Stimulated activated naive CD4-positive, alpha-beta T cell (primary cell): ENCODE results near the gene ADGRF5.

Experiments used
- DNase-seq, 6 experiments: peaks; one replicate each; lab custom pipeline; 2025; lab: John Stamatoyannopoulos, UW

The ADGRF5 gene

GRCh38 chr6:46819561-46819960, 102.2 kb downstream of the ADGRF5 start:
- no peak for DNase-seq

GRCh38 chr6:46816626-46817025, 105.1 kb downstream of the ADGRF5 start:
- DNase-seq = no peak

- no peak for DNase-seq
Observed at GRCh38 chr6:46815130-46815529, 106.6 kb downstream of the ADGRF5 start.

- DNase-seq = no peak
Observed at GRCh38 chr6:46808806-46809205, 112.9 kb downstream of the ADGRF5 start.
